Smooth muscle cell of the coronary artery (primary cell): ENCODE data around the gene AKAP1. TPM values are rescaled to one million over a fixed set of nuclear protein-coding genes. Genes with fewer than 3 reads are reported as not detected.

ENCODE experiments used
- total RNA-seq: library from RNA; depleted of rRNA; stranded (reverse); fragments of >200 nt; gene quantifications from 2 replicates; pipeline ENCODE4 v1.2.3, GENCODE V29; 2014; ENCODE audit warnings: low replicate concordance

AKAP1 gene
- 11.5 and 21.5 TPM in 2 replicates for total RNA-seq

GRCh38 chr17:57084802-57085447, at the start of gene AKAP1:
AKAP1 (plus strand) TSS chr17:57085246; CDS start chr17:57105465, 20,219 bp downstream.

Other genes starting within 250 kb of the AKAP1 start
- gene TRIM25, start 171.2 kb upstream of the AKAP1 start, total RNA-seq = 15.5 and 30.7 TPM in 2 replicates
- gene COIL, start 124.2 kb upstream of the AKAP1 start, total RNA-seq = 5.0 and 10.6 TPM in 2 replicates
- gene SCPEP1, start 107.1 kb upstream of the AKAP1 start, total RNA-seq = 48.1 and 96.4 TPM in 2 replicates
- gene MSI2, start 171.3 kb downstream of the AKAP1 start, total RNA-seq = 9.8 and 17.7 TPM in 2 replicates